ENCODE measurements around the gene B3GALT2. TPM values are rescaled to one million over a fixed set of nuclear protein-coding genes. Genes with fewer than 3 reads are reported as not detected.

The B3GALT2 gene
- total and polyA plus RNA-seq, 2 donors (not counting 3 experiments of a cell fraction or from before 2014, with no cell fraction given) = not detected

DNA sequence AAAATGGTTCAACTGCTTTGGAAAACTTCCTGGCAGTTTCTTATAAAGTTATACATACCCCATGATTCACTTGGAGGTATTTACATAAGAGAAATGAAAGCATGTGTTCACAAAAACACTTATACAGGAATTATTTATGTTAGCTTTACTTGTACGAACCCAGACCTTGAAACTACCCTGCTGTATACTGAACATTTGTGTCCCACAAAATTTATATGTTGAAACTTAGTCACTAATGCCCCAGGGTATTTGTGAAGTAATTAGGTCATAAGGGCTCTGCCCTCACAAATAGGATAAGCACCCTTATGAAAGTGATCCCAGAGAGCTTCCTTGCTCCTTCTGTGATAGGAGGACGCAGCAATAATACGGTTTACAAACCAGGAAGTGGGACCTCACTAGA lies 42.7 kb upstream of the B3GALT2 start:
- ChIA-PET POLR2A (no interaction called here), CTCF (no interaction called here)
- DNase-seq (ENCODE audit: low read depth, low spot score) (no peak), FAIRE-seq (no peak)
- no TSS peak for BruUV-seq (replicated peaks)
- Histone ChIP-seq H3K79me2 (ENCODE audit: control insufficient read depth, insufficient read depth, low read length) (peaks cover 15% of the 10 kb centered on the region), H3K27ac (ENCODE audit: insufficient read depth, low read depth, low read length) (no peak overlapping the region), H3K27me3 (ENCODE audit: control insufficient read depth in 2 of 2, insufficient read depth in 2 of 2, low read length in 2 of 2) (no peaks in the 10 kb centered on the region), H3K4me3 (replicated peaks in 1 of 3; ENCODE audit: insufficient read depth in 1 of 3, low read depth in 1 of 3, low read length in 3 of 3) (no peak overlapping the region), H3K36me3 (ENCODE audit: control insufficient read depth in 2 of 2, extremely low read depth in 1 of 2, insufficient read depth in 2 of 2, low read length in 2 of 2) (no peaks in the 10 kb centered on the region), H3K9me1 (replicated peaks; ENCODE audit: control insufficient read depth, extremely low read depth, insufficient read depth, low read length) (no peaks in the 10 kb centered on the region), H3K9ac (replicated peaks; ENCODE audit: extremely low read depth, insufficient read depth, low read length) (no peak overlapping the region), H2AFZ (ENCODE audit: low read depth, low read length) (no peak overlapping the region), H3K4me2 (ENCODE audit: insufficient read depth, low read length) (no peak overlapping the region), H3K4me1 (ENCODE audit: control insufficient read depth, extremely low read depth, insufficient read depth, low read length) (no peaks in the 10 kb centered on the region), H4K20me1 (replicated peaks; ENCODE audit: control insufficient read depth, extremely low read depth, insufficient read depth, low read length) (peaks cover 2% of the 10 kb centered on the region), H3K9me3 (replicated peaks; ENCODE audit: control insufficient read depth, insufficient read depth, low read length) (no peaks in the 10 kb centered on the region)
- no peak for TF ChIP-seq MAX (IDR thresholded peaks at IDR 0.05; ENCODE audit: insufficient read depth, insufficient read length)
- no peak for TF ChIP-seq GATA2 (IDR thresholded peaks at IDR 0.05; ENCODE audit: insufficient read depth, insufficient read length, low read depth, low read length)
- TF ChIP-seq JUN (IDR thresholded peaks at IDR 0.05; ENCODE audit: borderline replicate concordance, insufficient read depth, insufficient read length, low read depth) = no peak
- TF ChIP-seq CTCF (IDR thresholded peaks at IDR 0.05; ENCODE audit: extremely low read depth in 1 of 2, insufficient read depth in 1 of 2, low read depth in 1 of 2, low read length in 2 of 2) = no peak
- TF ChIP-seq POLR2A (IDR thresholded peaks at IDR 0.05; ENCODE audit: low read depth, low read length) = no peak
- no peak for TF ChIP-seq POLR2AphosphoS5 (IDR thresholded peaks at IDR 0.05; ENCODE audit: insufficient read depth, low read depth, low read length)
- no peak for TF ChIP-seq EZH2 (IDR thresholded peaks at IDR 0.05; ENCODE audit: borderline replicate concordance, low read depth, low read length, severe bottlenecking)
- no peak for TF ChIP-seq FOS (IDR thresholded peaks at IDR 0.05; ENCODE audit: borderline replicate concordance, insufficient read depth, low read length)
- no peak for TF ChIP-seq MYC (IDR thresholded peaks at IDR 0.05; ENCODE audit: low read depth, low read length)
- dilution Hi-C loops (cut with MboI; ENCODE audit: extremely low pct_ligation_motif_present, low sequenced_read_pairs) (no loop called here), intact Hi-C loops (cut with micrococcal nuclease) (no loop called here)

Data from endothelial cell of umbilical vein (primary cell).